ENCODE data around the gene RPL29. TPM values are rescaled to one million over a fixed set of nuclear protein-coding genes. Genes with fewer than 3 reads are reported as not detected.
A peak's percentile ranks its signal among the peaks of the same experiment; 100 is the strongest.

RPL29 gene
- total and polyA plus RNA-seq, 2 of the 13 experiments (the other 11 are each of a cell fraction or from before 2014, with no cell fraction given): 1,348 to 2,263 TPM

- TF ChIP-seq ZSCAN30 (CRISPR knock-in tag; IDR thresholded peaks at IDR 0.05): no peak
- peak; percentile 64; the same call in 1 of the 2 replicates for TF ChIP-seq ZNF614 (CRISPR knock-in tag; IDR thresholded peaks at IDR 0.05; ENCODE audit: borderline replicate concordance)
- no peak for TF ChIP-seq ZNF24 (IDR thresholded peaks at IDR 0.05)
- no peak for TF ChIP-seq DMTF1 (CRISPR knock-in tag; IDR thresholded peaks at IDR 0.05)
- TF ChIP-seq ZBTB38 (CRISPR knock-in tag; IDR thresholded peaks at IDR 0.05): peak; percentile 21; the same call in 1 of the 2 replicates
- no peak for TF ChIP-seq PCBP2 (optimal IDR thresholded peaks at IDR 0.05; ENCODE audit: low read depth, low read length, poor library complexity, severe bottlenecking)
- no peak for TF ChIP-seq RARG (CRISPR knock-in tag; IDR thresholded peaks at IDR 0.05; ENCODE audit: low read depth)
- no peak for TF ChIP-seq RNF2 (conservative IDR thresholded peaks at IDR 0.05; ENCODE audit: low read depth)
- no peak for TF ChIP-seq ZNF432 (CRISPR knock-in tag; IDR thresholded peaks at IDR 0.05; ENCODE audit: borderline replicate concordance)
- TF ChIP-seq HMG20A (CRISPR knock-in tag; IDR thresholded peaks at IDR 0.05; ENCODE audit: borderline replicate concordance): peak; percentile 48; the same call in 1 of the 2 replicates
- TF ChIP-seq SP1 (IDR thresholded peaks at IDR 0.05): no peak
- TF ChIP-seq SP1 (CRISPR knock-in tag; IDR thresholded peaks at IDR 0.05): peak; percentile 68
- TF ChIP-seq NFYC (CRISPR knock-in tag; IDR thresholded peaks at IDR 0.05): no peak
- TF ChIP-seq STAT5B (CRISPR knock-in tag; IDR thresholded peaks at IDR 0.05): no peak; the same call in 1 of the 2 replicates
- TF ChIP-seq ETV5 (CRISPR knock-in tag; IDR thresholded peaks at IDR 0.05; ENCODE audit: borderline replicate concordance): peak; percentile 62; the same call in 1 of the 2 replicates
- no peak for TF ChIP-seq ZNF496 (CRISPR knock-in tag; IDR thresholded peaks at IDR 0.05; ENCODE audit: insufficient replicate concordance)
- TF ChIP-seq FLYWCH1 (CRISPR knock-in tag; IDR thresholded peaks at IDR 0.05): no peak
- TF ChIP-seq ZNF782 (CRISPR knock-in tag; IDR thresholded peaks at IDR 0.05; ENCODE audit: borderline replicate concordance): no peak
- TF ChIP-seq IRF2 (CRISPR knock-in tag; IDR thresholded peaks at IDR 0.05): 0 out of 2 replicates have a peak, but pooled peaks have one; percentile 54
- peak; percentile 79 for TF ChIP-seq ZBTB26 (CRISPR knock-in tag; IDR thresholded peaks at IDR 0.05; ENCODE audit: borderline replicate concordance)
- no peak for TF ChIP-seq TEF (CRISPR knock-in tag; IDR thresholded peaks at IDR 0.05)
- peak; percentile 19 for TF ChIP-seq AGO1 (IDR thresholded peaks at IDR 0.05; ENCODE audit: low read depth, low read length, poor library complexity, severe bottlenecking)
- no peak for TF ChIP-seq ZFP36L2 (CRISPR knock-in tag; IDR thresholded peaks at IDR 0.05)
- TF ChIP-seq ZMAT3 (CRISPR knock-in tag; conservative IDR thresholded peaks at IDR 0.05): peak; percentile 55; the same call in 1 of the 2 replicates
- no peak for TF ChIP-seq SRSF9 (IDR thresholded peaks at IDR 0.05; ENCODE audit: borderline replicate concordance, insufficient read depth, low read depth, low read length, poor library complexity, severe bottlenecking)
- TF ChIP-seq PRMT3 (CRISPR knock-in tag; IDR thresholded peaks at IDR 0.05; ENCODE audit: borderline replicate concordance, low read depth): no peak
Observed at GRCh38 chr3:51982352-51982837, 13.3 kb downstream of the RPL29 start (continued).

Data from HepG2 (cell line).